ENCODE data around the gene RTP3. TPM values are rescaled to one million over a fixed set of nuclear protein-coding genes. Genes with fewer than 3 reads are reported as not detected.

RTP3 gene
- total RNA-seq, 1 donor from 2014 or later = not detected

DNA sequence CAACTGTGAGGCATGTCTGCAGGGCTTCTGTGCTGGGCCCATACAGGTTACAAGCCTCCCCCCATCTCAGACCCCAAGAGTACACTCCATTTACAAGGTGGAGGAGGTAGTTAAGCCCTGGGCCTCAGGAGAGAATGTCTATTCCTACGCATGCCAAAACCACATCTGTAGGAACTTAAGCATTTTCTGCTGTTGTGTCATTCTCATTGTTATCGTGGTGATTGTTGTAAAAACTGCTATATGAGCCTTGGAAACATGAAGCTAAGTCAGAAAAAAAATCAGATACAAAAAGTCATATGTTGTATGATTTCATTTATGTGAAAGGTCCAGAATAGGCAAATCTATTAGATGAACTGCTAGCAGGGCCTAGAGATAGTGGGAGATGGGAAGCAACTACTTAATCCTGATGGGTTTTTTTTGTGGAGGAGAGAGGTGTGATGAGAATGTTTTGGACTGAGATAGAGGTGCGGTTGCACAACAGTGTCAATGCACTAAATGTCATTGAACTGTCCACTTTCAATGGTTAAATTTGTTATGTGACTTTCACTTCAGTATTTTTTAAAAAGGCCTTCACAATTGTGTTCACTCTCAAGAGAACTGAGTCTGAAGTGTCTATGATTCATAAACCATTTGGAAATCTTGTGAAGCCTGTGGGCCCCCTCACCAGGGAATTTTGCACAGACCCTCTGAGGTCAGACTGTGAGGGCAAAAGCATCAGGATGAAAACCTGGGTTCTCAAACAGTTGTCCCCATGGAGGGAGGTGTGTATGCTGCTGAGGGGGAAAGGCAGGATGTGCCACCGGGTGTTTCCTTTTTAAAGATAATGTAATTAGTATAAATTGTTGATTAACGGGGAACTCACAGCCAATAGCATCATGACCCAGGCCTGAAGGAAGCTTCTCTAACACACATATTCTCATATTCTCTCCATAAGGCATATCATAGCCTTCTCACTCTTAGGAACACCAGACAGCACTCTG is 3.2 kb downstream of the RTP3 start:
- no peak for TF ChIP-seq CTCF (IDR thresholded peaks at IDR 0.05)
- Histone ChIP-seq H3K4me1 (no peaks in the 10 kb centered on the region), H3K9me3 (no peaks in the 10 kb centered on the region), H3K27me3 (ENCODE audit: low read depth) (no peaks in the 10 kb centered on the region), H3K27ac (no peak overlapping the region), H3K36me3 (no peaks in the 10 kb centered on the region), H3K4me3 (no peak overlapping the region)
- DNase-seq = no peak
- intact Hi-C loops (cut with DNase I) = no loop called here
- ATAC-seq = no peak

- Histone ChIP-seq H3K9me3 (no peaks in the 10 kb centered on the region), H3K36me3 (no peaks in the 10 kb centered on the region), H3K27me3 (ENCODE audit: low read depth) (no peaks in the 10 kb centered on the region), H3K4me1 (no peaks in the 10 kb centered on the region), H3K27ac (no peak overlapping the region), H3K4me3 (no peak overlapping the region)
- DNase-seq (no peak), ATAC-seq (no peak)
- intact Hi-C loops (cut with DNase I) = no loop called here
- no peak for TF ChIP-seq CTCF (IDR thresholded peaks at IDR 0.05)
These were observed 3.9 kb downstream of the RTP3 start for GRCh38 chr3:46501702-46502101.

GRCh38 chr3:46503200-46503874 is 5.6 kb downstream of the RTP3 start:
- no peaks in the 10 kb centered on the region for H3K4me1 ChIP-seq
- H3K27ac ChIP-seq = no peak overlapping the region
- H3K27me3 ChIP-seq (ENCODE audit: low read depth) = no peaks in the 10 kb centered on the region
- no peaks in the 10 kb centered on the region for H3K9me3 ChIP-seq
- no peaks in the 10 kb centered on the region for H3K36me3 ChIP-seq
- ATAC-seq (peak in 1 of 2 donors; percentile 43), DNase-seq (no peak)
- H3K4me3 ChIP-seq = no peak overlapping the region
- intact Hi-C loops (cut with DNase I) = no loop called here
- no peak for TF ChIP-seq CTCF (IDR thresholded peaks at IDR 0.05)

GRCh38 chr3:46504789-46505188 is 7.0 kb downstream of the RTP3 start:
- Histone ChIP-seq H3K9me3 (no peaks in the 10 kb centered on the region), H3K27ac (no peak overlapping the region), H3K36me3 (no peaks in the 10 kb centered on the region), H3K4me1 (no peaks in the 10 kb centered on the region), H3K27me3 (ENCODE audit: low read depth) (no peaks in the 10 kb centered on the region), H3K4me3 (no peak overlapping the region)
- no peak for ATAC-seq
- TF ChIP-seq CTCF (IDR thresholded peaks at IDR 0.05) = no peak
- intact Hi-C loops (cut with DNase I) = no loop called here
- no peak for DNase-seq

DNA sequence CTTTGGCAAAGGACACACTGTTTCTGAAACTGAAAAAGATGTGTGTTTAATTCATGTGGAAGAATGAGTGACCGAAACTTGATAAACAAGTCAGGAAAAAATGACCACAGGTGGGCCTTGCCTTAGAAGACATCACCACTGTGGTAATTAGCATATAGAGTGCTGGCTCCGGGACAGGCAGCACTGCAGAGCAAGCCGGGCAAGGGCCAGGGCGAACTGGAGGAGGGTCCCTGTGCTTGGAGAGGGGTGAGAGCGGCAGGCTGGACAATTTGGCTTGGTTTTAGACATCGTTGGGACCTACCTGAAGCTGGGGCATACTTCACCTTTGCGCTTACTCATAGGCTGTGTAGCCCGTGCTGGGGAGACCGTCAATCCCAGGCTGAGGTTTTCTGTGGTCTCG is 8.2 kb downstream of the RTP3 start:
- no peaks in the 10 kb centered on the region for H3K9me3 ChIP-seq
- no peaks in the 10 kb centered on the region for H3K36me3 ChIP-seq
- ATAC-seq = no peak
- no peak for TF ChIP-seq CTCF (IDR thresholded peaks at IDR 0.05)
- no peak for DNase-seq
- H3K4me1 ChIP-seq = no peaks in the 10 kb centered on the region
- no peak overlapping the region for H3K27ac ChIP-seq
- H3K27me3 ChIP-seq (ENCODE audit: low read depth) = no peaks in the 10 kb centered on the region
- H3K4me3 ChIP-seq = no peak overlapping the region
- intact Hi-C loops (cut with DNase I) = no loop called here

All from lower lobe of right lung (tissue), 2 donors.